HG03280 (cell line): ENCODE results near the gene CRAT.
A peak's percentile ranks its signal among the peaks of the same experiment; 100 is the strongest.
"Not testable (repeated sequence)": the region's sequence is repeated elsewhere in the genome, so short reads cannot be mapped to it uniquely, and the experiment has no call there.

Experiments
- ATAC-seq: cut with Tn5 transposase; IDR thresholded peaks from one replicate; pipeline ENCODE4 v1.9.1; 2021; ENCODE audit warnings: mild to moderate bottlenecking, moderate library complexity; ENCODE audit not compliant: unreplicated experiment

Gene CRAT

GRCh38 chr9:129138476-129139232 lies 28.1 kb upstream of the CRAT start:
- ATAC-seq, result no peak

- ATAC-seq, result no peak
Observed at GRCh38 chr9:129138144-129138462, 27.5 kb upstream of the CRAT start.

- ATAC-seq, result no peak
Observed at GRCh38 chr9:129137292-129138143, 26.9 kb upstream of the CRAT start.

GRCh38 chr9:129136446-129137035 lies 25.9 kb upstream of the CRAT start:
- ATAC-seq, result no peak

- no peak for ATAC-seq
Observed at GRCh38 chr9:129135476-129135875, 24.9 kb upstream of the CRAT start.

- no peak for ATAC-seq
Observed at GRCh38 chr9:129133082-129133481, 22.5 kb upstream of the CRAT start.

- ATAC-seq, result peak; percentile 74
Observed at GRCh38 chr9:129131300-129132145, 20.9 kb upstream of the CRAT start.

- no peak for ATAC-seq
Observed at GRCh38 chr9:129130791-129131190, 20.2 kb upstream of the CRAT start.

GRCh38 chr9:129130271-129130670 lies 19.7 kb upstream of the CRAT start:
- ATAC-seq, result not testable (repeated sequence)

- ATAC-seq, result no peak
Observed at GRCh38 chr9:129128689-129129088, 18.1 kb upstream of the CRAT start.

- ATAC-seq, result no peak
Observed at GRCh38 chr9:129126749-129127618, 16.4 kb upstream of the CRAT start.

GRCh38 chr9:129125478-129125877 lies 14.9 kb upstream of the CRAT start:
- no peak for ATAC-seq

GRCh38 chr9:129124506-129125069 lies 14.0 kb upstream of the CRAT start:
- no peak for ATAC-seq

- not testable (repeated sequence) for ATAC-seq
Observed at GRCh38 chr9:129122976-129123375, 12.4 kb upstream of the CRAT start.

- ATAC-seq, result no peak
Observed at GRCh38 chr9:129122133-129122532, 11.5 kb upstream of the CRAT start.

- ATAC-seq, result no peak
Observed at GRCh38 chr9:129121483-129121882, 10.9 kb upstream of the CRAT start.

GRCh38 chr9:129118799-129119198 lies 8.2 kb upstream of the CRAT start:
- no peak for ATAC-seq

GRCh38 chr9:129113645-129114304 lies 3.2 kb upstream of the CRAT start:
- ATAC-seq, result no peak

GRCh38 chr9:129112526-129112925 lies 1.9 kb upstream of the CRAT start:
- ATAC-seq, result not testable (repeated sequence)
